ENCODE data around the gene LINGO4. TPM values are rescaled to one million over a fixed set of nuclear protein-coding genes. Genes with fewer than 3 reads are reported as not detected.

The LINGO4 gene
- total and polyA plus RNA-seq, 4 donors: 0.05 to 0.40 (median 0.12) TPM; not detected in 1

GRCh38 chr1:151839457-151840403 is 34.5 kb upstream of the LINGO4 start, which contains the start of gene C2CD4D:
C2CD4D (minus strand) TSS chr1:151839820; CDS start chr1:151838989, 831 bp downstream.
- Histone ChIP-seq H3K36me3 (ENCODE audit: control insufficient read depth in 4 of 4, insufficient read depth in 4 of 4, low read length in 4 of 4) (no peaks in the 10 kb centered on the region), H3K27me3 (ENCODE audit: control insufficient read depth in 3 of 3, insufficient read depth in 3 of 3, low read length in 2 of 3) (peaks cover 0 to 38% (median 35%) of the 10 kb centered on the region in 3 donors), H3K4me3 (peak within 1 kb of the TSS; percentile 9), H3K9me3 (ENCODE audit: control insufficient read depth in 4 of 4, insufficient read depth in 3 of 4, low read length in 3 of 4) (no peaks in the 10 kb centered on the region), H3K9ac (ENCODE audit: insufficient read depth in 1 of 2, low read length in 2 of 2) (peak within 1 kb of the TSS in 1 of 2 donors; percentile 39), H3K4me1 (ENCODE audit: control insufficient read depth in 5 of 5, insufficient read depth in 5 of 5, low read length in 5 of 5) (peaks cover 0 to 20% (median 7%) of the 10 kb centered on the region in 5 donors), H3K27ac (ENCODE audit: low read depth in 1 of 2, low read length in 1 of 2) (peak within 1 kb of the TSS in 1 of 2 donors; percentile 49)
- WGBS, 2 donors: 6 to 7% methylated on average over 46 to 47 of the region's 47 CpGs
- ATAC-seq (ENCODE audit: insufficient read depth, low FRiP score) (peak; percentile 52), DNase-seq (peak; percentile 59 to 85 (median 78))
- TF ChIP-seq CTCF (IDR thresholded peaks at IDR 0.05; ENCODE audit: control extremely low read depth, extremely low read depth): no peak

GRCh38 chr1:151839082-151839412 is 33.8 kb upstream of the LINGO4 start:
- no peak overlapping the region for H3K9ac ChIP-seq (ENCODE audit: insufficient read depth in 1 of 2, low read length in 2 of 2)

GRCh38 chr1:151838222-151839081 is 33.2 kb upstream of the LINGO4 start:
- peak in 1 of 3 donors; percentile 26 for DNase-seq
- no peak for ATAC-seq (ENCODE audit: insufficient read depth, low FRiP score)

More at GRCh38 chr1:151839082-151839412, 33.8 kb upstream of the LINGO4 start:
- H3K4me1 ChIP-seq (ENCODE audit: control insufficient read depth in 5 of 5, insufficient read depth in 5 of 5, low read length in 5 of 5): peaks cover 0 to 20% (median 7%) of the 10 kb centered on the region in 5 donors
- ATAC-seq (ENCODE audit: insufficient read depth, low FRiP score) (no peak), DNase-seq (no peak)
- H3K9me3 ChIP-seq (ENCODE audit: control insufficient read depth in 4 of 4, insufficient read depth in 3 of 4, low read length in 3 of 4): no peaks in the 10 kb centered on the region
- peaks cover 0 to 38% (median 35%) of the 10 kb centered on the region in 3 donors for H3K27me3 ChIP-seq (ENCODE audit: control insufficient read depth in 3 of 3, insufficient read depth in 3 of 3, low read length in 2 of 3)
- no peak overlapping the region for H3K27ac ChIP-seq (ENCODE audit: low read depth in 1 of 2, low read length in 1 of 2)
- 23 to 51% methylated on average over 16 of the region's 16 CpGs for WGBS, 2 donors
- H3K4me3 ChIP-seq: no peak overlapping the region
- H3K36me3 ChIP-seq (ENCODE audit: control insufficient read depth in 4 of 4, insufficient read depth in 4 of 4, low read length in 4 of 4): no peaks in the 10 kb centered on the region
- TF ChIP-seq CTCF (IDR thresholded peaks at IDR 0.05; ENCODE audit: control extremely low read depth, extremely low read depth): no peak

More at GRCh38 chr1:151838222-151839081, 33.2 kb upstream of the LINGO4 start:
- no peak overlapping the region for H3K9ac ChIP-seq (ENCODE audit: insufficient read depth in 1 of 2, low read length in 2 of 2)
- peaks cover 0 to 38% (median 35%) of the 10 kb centered on the region in 3 donors for H3K27me3 ChIP-seq (ENCODE audit: control insufficient read depth in 3 of 3, insufficient read depth in 3 of 3, low read length in 2 of 3)
- H3K4me1 ChIP-seq (ENCODE audit: control insufficient read depth in 5 of 5, insufficient read depth in 5 of 5, low read length in 5 of 5): peaks cover 0 to 20% (median 7%) of the 10 kb centered on the region in 5 donors
- no peaks in the 10 kb centered on the region for H3K9me3 ChIP-seq (ENCODE audit: control insufficient read depth in 4 of 4, insufficient read depth in 3 of 4, low read length in 3 of 4)
- H3K27ac ChIP-seq (ENCODE audit: low read depth in 1 of 2, low read length in 1 of 2): peak overlapping the region in 1 of 2 donors; percentile 4
- H3K36me3 ChIP-seq (ENCODE audit: control insufficient read depth in 4 of 4, insufficient read depth in 4 of 4, low read length in 4 of 4): no peaks in the 10 kb centered on the region
- WGBS, 2 donors: 5 to 15% methylated on average over 67 to 117 of the region's 117 CpGs
- H3K4me3 ChIP-seq: no peak overlapping the region
- no peak for TF ChIP-seq CTCF (IDR thresholded peaks at IDR 0.05; ENCODE audit: control extremely low read depth, extremely low read depth)

All from lung (tissue), 12 donors.